SW 1271 (cell line): ENCODE data around the gene DOCK11.
A peak's percentile ranks its signal among the peaks of the same experiment; 100 is the strongest.
"Not testable (repeated sequence)": the region's sequence is repeated elsewhere in the genome, so short reads cannot be mapped to it uniquely, and the experiment has no call there.

Experiments used
- DNase-seq, 2 experiments: peaks; one replicate each; lab custom pipeline; 2025; lab: John Stamatoyannopoulos, UW

The DOCK11 gene

GRCh38 chrX:118495061-118495921, at the start of gene DOCK11:
Gene DOCK11 (plus strand): TSS chrX:118495815. CDS start chrX:118495972, 157 bp downstream.
- peak; percentile 29 to 38 for DNase-seq

GRCh38 chrX:118448273-118448783, 47.3 kb upstream of the DOCK11 start:
- no peak for DNase-seq

DNA sequence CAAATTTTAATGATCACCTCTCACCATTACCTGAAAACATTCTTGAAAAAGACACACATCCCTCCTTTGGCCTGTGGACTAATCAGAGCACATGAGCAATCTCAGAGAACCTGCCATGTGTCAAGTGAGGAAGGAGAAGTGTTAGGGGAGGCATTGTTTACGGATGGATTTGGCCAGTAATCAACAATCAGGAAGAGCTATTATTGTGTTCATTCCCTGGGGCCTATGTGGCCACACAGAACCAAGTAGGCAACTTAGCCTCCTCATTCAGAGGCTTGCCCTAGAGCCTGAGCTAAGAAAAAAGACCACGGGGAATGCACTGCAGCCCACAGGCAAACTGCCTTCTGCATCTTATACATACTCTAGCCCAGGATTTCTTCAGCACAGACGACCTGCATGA, 40.6 kb upstream of the DOCK11 start:
- DNase-seq = no peak

GRCh38 chrX:118459494-118459893, 36.1 kb upstream of the DOCK11 start:
- DNase-seq = peak in 1 of 2 experiments; percentile 0

DNA sequence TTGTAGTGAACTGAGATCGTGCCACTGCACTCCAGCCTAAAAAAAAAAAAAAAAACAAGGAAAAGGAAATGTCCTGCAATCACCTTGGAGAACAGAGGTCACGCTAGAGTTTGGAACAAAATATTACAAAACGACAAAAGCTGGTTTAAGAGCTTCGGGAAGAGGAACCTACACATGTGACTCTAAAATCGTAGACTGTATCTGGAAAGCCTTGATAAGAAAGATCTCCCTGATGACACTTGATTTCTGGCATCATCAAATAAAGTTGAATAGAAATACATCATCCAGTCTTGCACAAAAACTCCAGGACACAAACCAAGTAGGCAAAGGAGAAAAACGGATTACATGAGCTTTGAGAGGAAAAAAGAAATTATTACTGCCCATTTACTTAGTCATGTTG, 31.1 kb upstream of the DOCK11 start:
- DNase-seq = no peak

GRCh38 chrX:118468122-118468521, 27.5 kb upstream of the DOCK11 start:
- DNase-seq = no peak

- not testable (repeated sequence) for DNase-seq
Measured at GRCh38 chrX:118470721-118471347, 24.8 kb upstream of the DOCK11 start.

GRCh38 chrX:118474586-118474985, 21.0 kb upstream of the DOCK11 start:
- no peak for DNase-seq

DNA sequence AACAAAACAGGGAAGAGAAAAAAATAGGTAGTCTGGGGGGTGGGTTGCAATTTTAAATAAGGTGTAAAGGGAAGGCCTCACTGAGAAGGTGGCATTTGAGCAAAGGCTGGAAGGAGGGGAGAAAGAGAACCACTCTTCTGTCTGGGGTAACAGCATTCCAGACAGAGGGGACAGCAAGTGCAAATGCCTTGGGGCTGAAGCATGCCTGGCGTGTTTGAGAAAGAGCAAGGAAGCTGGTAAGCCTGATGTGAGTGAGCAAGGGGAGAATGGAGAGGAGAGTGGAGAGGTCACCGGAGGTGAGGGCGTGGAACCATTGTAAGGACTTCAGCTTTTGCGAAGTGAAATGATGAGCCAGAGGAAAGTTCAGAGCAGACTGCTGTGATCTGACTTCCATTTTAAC, 19.7 kb upstream of the DOCK11 start:
- no peak for DNase-seq

GRCh38 chrX:118480172-118480571, 15.4 kb upstream of the DOCK11 start:
- DNase-seq = no peak

- not testable (repeated sequence) for DNase-seq
Measured at GRCh38 chrX:118482384-118482783, 13.2 kb upstream of the DOCK11 start.

DNA sequence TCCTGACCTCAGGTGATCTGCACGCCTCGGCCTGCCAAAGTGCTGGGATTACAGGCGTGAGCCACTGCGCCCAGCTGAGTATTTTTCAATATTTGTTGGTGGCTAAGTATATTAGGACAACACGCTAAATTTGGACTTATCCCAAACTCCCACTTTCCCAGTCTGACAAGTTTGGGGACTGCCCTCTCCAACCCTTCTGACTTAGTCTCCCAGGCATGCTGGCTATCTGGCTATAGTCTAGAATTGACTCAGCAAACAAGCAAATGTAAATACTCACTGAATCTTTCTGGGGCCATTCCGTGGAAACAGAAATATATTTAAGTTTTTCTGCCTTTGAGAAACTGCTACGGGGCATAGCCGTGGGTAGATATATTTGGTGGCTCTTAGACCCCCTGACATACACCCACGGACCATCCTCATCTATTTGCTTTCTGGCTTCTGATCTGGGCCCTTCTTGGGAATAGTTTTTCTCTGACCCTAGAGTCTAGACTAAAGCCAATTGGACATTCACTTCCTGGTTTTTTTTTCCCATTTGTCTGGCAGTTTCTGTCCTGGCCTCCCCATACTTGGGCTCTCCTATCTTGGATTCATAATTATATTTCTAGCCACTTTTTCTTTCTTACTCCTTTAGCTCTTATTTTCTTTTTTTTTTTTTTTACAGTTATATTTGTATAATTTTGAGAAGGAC, 11.3 kb upstream of the DOCK11 start:
- no peak for DNase-seq

GRCh38 chrX:118486693-118487092, 8.9 kb upstream of the DOCK11 start:
- DNase-seq = not testable (repeated sequence)

DNA sequence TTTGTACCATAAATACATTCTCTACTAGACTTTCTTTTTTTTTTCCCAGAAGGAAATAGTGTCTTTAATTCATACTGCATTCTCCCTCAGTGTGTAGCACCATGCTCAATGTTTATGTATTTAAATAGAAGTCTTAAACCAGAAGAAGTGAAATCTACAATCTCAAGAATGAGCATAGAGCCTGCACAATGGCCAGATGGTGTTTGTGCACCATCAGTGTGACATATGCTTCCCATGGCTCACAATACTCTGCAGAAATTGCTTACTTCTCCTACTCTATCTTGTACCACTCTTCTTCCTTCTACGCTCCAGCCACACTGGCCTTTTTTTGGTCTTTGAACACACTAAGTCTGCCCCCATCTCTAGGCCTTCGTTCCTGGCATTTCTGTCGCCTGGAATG, 2.6 kb upstream of the DOCK11 start:
- DNase-seq = no peak

DNA sequence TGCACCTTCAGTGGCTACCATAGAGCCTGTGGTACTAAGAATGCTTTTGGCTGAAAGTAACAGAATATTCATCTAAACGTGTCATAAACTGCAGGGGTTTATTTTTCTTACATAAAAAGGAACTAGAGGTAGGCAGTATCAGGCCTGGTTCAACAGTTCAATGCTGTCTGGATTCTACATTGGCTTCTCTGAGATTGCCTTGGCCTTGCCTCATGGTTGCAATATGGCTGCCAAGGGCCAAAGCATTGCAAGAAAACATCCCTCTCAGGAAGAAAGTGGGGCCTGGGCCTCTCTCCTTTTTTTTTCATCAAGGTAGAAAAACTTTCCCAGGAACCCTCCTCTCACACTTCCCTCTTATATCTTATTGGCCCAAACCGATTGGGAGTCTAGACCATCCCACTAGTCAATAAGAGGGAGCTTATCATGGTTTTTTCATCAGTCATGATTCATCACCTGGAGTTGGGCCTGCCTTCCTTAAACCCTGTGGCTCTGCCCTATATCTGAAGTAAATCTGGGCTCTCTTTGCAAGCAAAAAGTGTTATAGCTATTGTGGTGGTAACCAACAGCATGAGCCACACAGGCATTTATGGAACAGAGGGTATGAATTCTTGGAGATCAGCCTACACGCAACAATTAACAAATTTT, 1.8 kb upstream of the DOCK11 start:
- DNase-seq = no peak

DNA sequence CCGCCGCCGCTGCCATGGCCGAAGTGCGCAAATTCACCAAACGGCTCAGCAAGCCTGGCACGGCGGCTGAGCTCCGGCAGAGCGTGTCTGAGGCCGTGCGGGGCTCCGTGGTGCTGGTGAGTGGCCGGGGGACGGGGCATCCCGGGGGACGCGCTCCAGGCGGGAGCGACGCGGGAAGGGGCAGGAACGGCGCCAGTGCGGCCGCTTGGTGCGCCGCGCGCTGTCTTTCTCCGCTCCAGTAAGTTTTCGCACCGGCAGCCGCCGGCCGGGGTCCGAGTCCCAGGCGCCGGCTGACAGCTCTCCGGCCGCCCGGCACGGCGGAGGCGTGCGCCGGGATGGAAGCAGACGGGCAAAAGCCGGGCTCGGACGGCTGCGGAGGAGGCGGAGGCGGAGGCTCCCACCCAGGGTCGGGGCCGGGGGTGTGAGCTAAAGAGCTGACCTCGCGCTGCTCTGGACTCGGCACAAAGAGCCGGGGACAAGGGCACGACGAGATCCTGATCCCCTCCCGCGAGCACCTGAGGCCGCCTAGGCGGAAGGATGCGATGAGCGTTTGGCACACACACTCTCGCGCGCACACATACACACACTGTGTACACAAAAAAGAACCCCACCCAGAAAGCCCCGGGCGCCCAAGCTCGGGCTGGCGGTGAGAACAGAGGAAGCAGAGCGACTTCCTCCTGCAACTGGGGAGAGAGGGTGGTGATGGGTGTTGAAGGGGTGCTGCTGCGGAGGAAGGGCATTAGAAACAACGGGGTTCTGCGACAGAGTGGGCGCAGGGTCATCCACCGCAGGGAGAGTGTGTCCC, 545 bp downstream of the DOCK11 start:
- no peak for DNase-seq

DNA sequence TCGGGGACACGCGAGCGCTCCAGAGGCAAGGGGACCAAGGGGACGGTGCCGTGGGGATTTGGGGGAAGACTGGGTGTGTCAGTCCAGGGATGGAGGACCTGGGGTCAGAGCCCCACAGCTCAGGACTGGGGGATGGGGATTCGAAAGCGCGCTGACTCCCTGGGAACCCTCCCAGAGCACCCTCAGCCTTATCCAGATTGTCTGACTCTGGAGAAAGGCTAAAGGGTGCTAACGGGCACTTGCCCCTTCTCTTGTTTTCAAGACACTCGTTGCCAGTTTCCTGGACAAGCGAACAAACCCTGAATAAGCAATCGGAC, 1.1 kb downstream of the DOCK11 start:
- no peak for DNase-seq

- no peak for DNase-seq
Measured at GRCh38 chrX:118497180-118497818, 1.7 kb downstream of the DOCK11 start.

DNA sequence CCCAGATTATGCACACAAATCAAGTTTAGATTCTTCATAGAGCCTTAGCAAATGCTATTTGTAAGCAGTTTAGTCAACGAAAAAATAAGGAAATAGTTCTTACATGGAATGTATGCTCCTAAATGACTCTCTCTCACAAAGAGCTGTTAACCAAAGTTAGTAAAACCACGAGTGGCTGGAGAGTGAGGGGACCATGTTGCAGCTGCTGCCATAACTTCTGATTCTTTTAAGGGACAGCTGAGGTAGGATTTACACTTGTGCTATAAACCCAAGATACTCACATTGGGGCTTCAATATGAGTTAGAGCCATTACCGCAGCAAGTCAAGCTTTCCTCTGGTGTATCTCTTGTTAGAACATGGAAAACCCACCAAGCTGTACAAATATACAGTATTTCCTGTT, 2.7 kb downstream of the DOCK11 start:
- no peak for DNase-seq

- no peak for DNase-seq
Measured at GRCh38 chrX:118498755-118499154, 3.1 kb downstream of the DOCK11 start.

DNA sequence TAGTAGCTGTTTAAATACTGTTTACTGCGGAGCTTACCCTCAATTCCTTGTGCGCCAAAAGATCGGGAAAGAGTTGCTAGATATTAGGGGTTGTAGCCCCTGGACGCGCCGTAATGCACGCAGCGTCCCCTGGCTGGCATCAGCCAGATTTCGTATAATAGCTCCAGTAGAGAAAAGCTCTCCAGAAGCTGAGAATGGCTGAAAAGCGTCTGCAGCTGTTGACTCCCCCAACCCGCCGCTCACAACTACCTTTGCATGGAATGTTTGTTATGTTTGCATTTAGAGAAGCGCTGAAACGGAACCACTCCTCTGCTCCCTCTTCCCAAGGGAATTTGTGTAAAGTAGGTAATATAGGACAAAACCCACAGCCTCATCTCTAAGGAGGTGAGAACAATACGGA, 3.7 kb downstream of the DOCK11 start:
- DNase-seq = no peak
